NT2/D1 (cell line): Measurements from ENCODE around the gene SYT10.
A peak's percentile ranks its signal among the peaks of the same experiment; 100 is the strongest.

Experiments used
- DNase-seq: peaks from one replicate; pipeline ENCODE4 v3.0.0-alpha.2; 2011; ENCODE audit warnings: low read depth, low spot score
- H3K27me3 ChIP-seq: 2 replicates; pipeline ENCODE4 v1.6.0; 2011; ENCODE audit warnings: mild to moderate bottlenecking; ENCODE audit not compliant: insufficient read length, insufficient read depth
- H3K36me3 ChIP-seq: 2 replicates; pipeline ENCODE4 v1.6.1; 2011; ENCODE audit warnings: mild to moderate bottlenecking, low read length, mixed read lengths; ENCODE audit not compliant: insufficient read depth, insufficient read length
- H3K4me1 ChIP-seq: 2 replicates; pipeline ENCODE4 v1.5.1; 2011; ENCODE audit not compliant: insufficient read depth, insufficient read length
- H3K4me3 ChIP-seq: 2 replicates; pipeline ENCODE4 v1.5.1; 2011; ENCODE audit warnings: low read depth; ENCODE audit not compliant: insufficient read length
- H3K9ac ChIP-seq: 2 replicates; pipeline ENCODE4 v1.6.0; 2011; ENCODE audit warnings: low read depth; ENCODE audit not compliant: insufficient read length
- H3K9me3 ChIP-seq: 2 replicates; pipeline ENCODE4 v1.5.1; 2011; ENCODE audit warnings: mild to moderate bottlenecking, low read length; ENCODE audit not compliant: insufficient read depth
- SUZ12 ChIP-seq: IDR thresholded peaks from 2 replicates; pipeline ENCODE4 v1.6.1; 2011; ENCODE audit not compliant: insufficient read length, insufficient read depth; ENCODE audit errors: extremely low read depth
- YY1 ChIP-seq: IDR thresholded peaks from 2 replicates; pipeline ENCODE4 v1.6.1; 2011; ENCODE audit not compliant: insufficient read length, insufficient read depth
- ZNF274 ChIP-seq: IDR thresholded peaks from 2 replicates; pipeline ENCODE4 v1.6.1; 2011; ENCODE audit warnings: mild to moderate bottlenecking, low read depth, low read length

The SYT10 gene

GRCh38 chr12:33439587-33440011 lies at the start of gene SYT10:
Gene SYT10 (minus strand): TSS chr12:33439819. CDS start chr12:33439522, 297 bp downstream.
- peak; percentile 90 for DNase-seq
- TF ChIP-seq YY1 = no peak
- no peak for TF ChIP-seq SUZ12
- TF ChIP-seq ZNF274 = no peak
- peaks cover 50% of the 10 kb centered on the region for H3K27me3 ChIP-seq
- no peaks in the 10 kb centered on the region for H3K9me3 ChIP-seq
- H3K9ac ChIP-seq = peak within 1 kb of the TSS; percentile 86
- H3K4me1 ChIP-seq = no peaks in the 10 kb centered on the region
- H3K36me3 ChIP-seq = no peaks in the 10 kb centered on the region
- peak within 1 kb of the TSS; percentile 77 for H3K4me3 ChIP-seq

DNA sequence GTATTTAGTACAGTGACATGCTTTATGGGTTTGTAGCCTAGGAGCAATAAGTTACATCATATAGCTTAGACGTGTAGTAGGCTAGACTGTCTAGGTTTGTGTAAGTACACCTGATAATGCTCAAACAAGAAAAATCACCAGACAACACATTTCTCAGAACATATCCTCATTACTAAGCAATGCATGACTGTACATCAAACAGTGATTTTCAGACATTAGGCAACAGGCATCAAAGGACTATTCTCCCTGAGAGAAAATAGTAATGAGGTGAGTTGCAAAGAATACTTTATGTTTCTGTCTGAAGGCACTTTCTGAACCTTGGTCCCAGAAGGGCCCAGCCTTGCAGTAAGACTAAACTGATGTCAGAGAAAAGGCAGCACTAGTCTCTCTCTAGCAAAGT lies 48.4 kb upstream of the SYT10 start:
- Histone ChIP-seq H3K27me3 (no peaks in the 10 kb centered on the region), H3K9ac (no peak overlapping the region), H3K36me3 (no peaks in the 10 kb centered on the region), H3K4me3 (no peak overlapping the region), H3K4me1 (no peaks in the 10 kb centered on the region), H3K9me3 (peaks cover 13% of the 10 kb centered on the region)
- TF ChIP-seq ZNF274 = no peak
- no peak for TF ChIP-seq SUZ12
- TF ChIP-seq YY1 = no peak
- no peak for DNase-seq

GRCh38 chr12:33486058-33486457 lies 46.4 kb upstream of the SYT10 start:
- H3K27me3 ChIP-seq = no peaks in the 10 kb centered on the region
- no peak overlapping the region for H3K4me3 ChIP-seq
- H3K9ac ChIP-seq = no peak overlapping the region
- TF ChIP-seq SUZ12 (no peak), ZNF274 (no peak), YY1 (no peak)
- H3K9me3 ChIP-seq = no peaks in the 10 kb centered on the region
- H3K4me1 ChIP-seq = no peaks in the 10 kb centered on the region
- no peaks in the 10 kb centered on the region for H3K36me3 ChIP-seq
- no peak for DNase-seq

DNA sequence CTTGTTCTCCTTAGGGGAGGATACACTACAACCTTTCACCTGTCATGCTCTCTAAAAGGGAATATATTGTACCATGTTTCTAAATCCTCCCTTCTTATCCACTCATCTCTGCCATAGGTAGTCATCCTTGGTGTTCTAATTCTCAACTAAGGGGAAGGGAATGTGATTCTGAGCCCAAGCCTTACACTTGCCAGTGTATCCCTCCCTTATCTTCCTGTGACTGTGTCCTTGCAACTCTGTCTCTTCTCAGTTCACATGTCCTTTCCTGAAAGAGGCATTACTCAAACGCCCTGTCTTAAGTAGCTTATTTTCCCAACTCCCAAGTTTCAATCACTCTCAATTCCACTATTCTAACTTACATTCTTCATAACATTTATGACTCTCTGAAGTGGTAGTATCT lies 44.5 kb upstream of the SYT10 start:
- H3K4me3 ChIP-seq = no peak overlapping the region
- H3K36me3 ChIP-seq = no peaks in the 10 kb centered on the region
- H3K9ac ChIP-seq = no peak overlapping the region
- no peak for DNase-seq
- no peaks in the 10 kb centered on the region for H3K27me3 ChIP-seq
- no peaks in the 10 kb centered on the region for H3K4me1 ChIP-seq
- H3K9me3 ChIP-seq = no peaks in the 10 kb centered on the region
- TF ChIP-seq YY1 (no peak), SUZ12 (no peak), ZNF274 (no peak)

DNA sequence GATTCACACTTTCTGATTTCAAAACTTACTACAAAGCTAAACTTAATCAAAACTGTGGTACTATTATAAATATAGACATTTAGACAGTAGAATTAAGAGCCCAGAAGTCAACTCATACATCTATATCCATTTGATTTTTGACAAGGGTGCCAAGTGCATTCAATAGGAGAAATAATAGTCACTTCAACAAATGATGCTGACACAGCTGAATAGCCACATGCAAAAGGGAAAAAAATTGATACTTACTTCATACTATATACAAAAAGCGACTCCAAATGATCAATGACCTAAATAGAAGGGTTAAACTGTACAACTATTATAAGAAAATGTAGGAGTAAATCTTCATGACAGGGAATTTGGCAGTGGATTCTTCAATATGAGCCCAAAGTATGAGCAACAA lies 40.7 kb upstream of the SYT10 start:
- no peak overlapping the region for H3K9ac ChIP-seq
- no peaks in the 10 kb centered on the region for H3K9me3 ChIP-seq
- TF ChIP-seq YY1 (no peak), SUZ12 (no peak), ZNF274 (no peak)
- no peak for DNase-seq
- H3K4me1 ChIP-seq = no peaks in the 10 kb centered on the region
- no peaks in the 10 kb centered on the region for H3K36me3 ChIP-seq
- no peaks in the 10 kb centered on the region for H3K27me3 ChIP-seq
- no peak overlapping the region for H3K4me3 ChIP-seq

GRCh38 chr12:33476058-33476457 lies 36.4 kb upstream of the SYT10 start:
- H3K27me3 ChIP-seq = no peaks in the 10 kb centered on the region
- no peak for DNase-seq

GRCh38 chr12:33472299-33472698 lies 32.7 kb upstream of the SYT10 start:
- no peak for DNase-seq
- H3K9me3 ChIP-seq = no peaks in the 10 kb centered on the region
- no peaks in the 10 kb centered on the region for H3K36me3 ChIP-seq
- H3K27me3 ChIP-seq = no peaks in the 10 kb centered on the region
- no peak overlapping the region for H3K9ac ChIP-seq
- H3K4me1 ChIP-seq = no peaks in the 10 kb centered on the region
- no peak overlapping the region for H3K4me3 ChIP-seq
- TF ChIP-seq YY1 = no peak
- TF ChIP-seq SUZ12 = no peak
- no peak for TF ChIP-seq ZNF274

More at GRCh38 chr12:33476058-33476457, 36.4 kb upstream of the SYT10 start:
- no peaks in the 10 kb centered on the region for H3K36me3 ChIP-seq
- TF ChIP-seq SUZ12 (no peak), ZNF274 (no peak), YY1 (no peak)
- no peaks in the 10 kb centered on the region for H3K9me3 ChIP-seq
- H3K4me1 ChIP-seq = no peaks in the 10 kb centered on the region
- H3K4me3 ChIP-seq = no peak overlapping the region
- H3K9ac ChIP-seq = no peak overlapping the region

DNA sequence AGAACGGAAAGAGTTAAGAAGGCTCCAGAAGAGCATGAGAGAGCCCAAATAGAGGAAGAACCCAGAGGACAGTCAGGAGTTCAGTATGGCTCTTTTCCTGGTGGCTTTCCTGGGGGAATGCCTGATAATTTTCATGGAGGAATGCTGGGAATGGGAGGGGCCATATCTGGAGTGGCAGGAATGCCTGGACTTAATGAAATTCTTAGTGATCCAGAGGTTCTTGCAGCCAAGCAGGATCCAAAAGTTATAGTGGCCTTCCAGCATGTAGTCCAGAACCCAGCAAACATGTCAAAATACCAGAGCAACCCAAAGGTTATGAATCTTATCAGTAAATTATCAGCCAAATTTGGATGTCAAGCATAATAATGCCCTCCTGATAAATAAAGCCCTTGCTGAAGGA lies 15.5 kb upstream of the SYT10 start:
- Histone ChIP-seq H3K36me3 (no peaks in the 10 kb centered on the region), H3K27me3 (no peaks in the 10 kb centered on the region), H3K9ac (no peak overlapping the region), H3K9me3 (no peaks in the 10 kb centered on the region), H3K4me3 (no peak overlapping the region), H3K4me1 (no peaks in the 10 kb centered on the region)
- DNase-seq = no peak
- TF ChIP-seq ZNF274 = no peak
- no peak for TF ChIP-seq YY1
- TF ChIP-seq SUZ12 = no peak

DNA sequence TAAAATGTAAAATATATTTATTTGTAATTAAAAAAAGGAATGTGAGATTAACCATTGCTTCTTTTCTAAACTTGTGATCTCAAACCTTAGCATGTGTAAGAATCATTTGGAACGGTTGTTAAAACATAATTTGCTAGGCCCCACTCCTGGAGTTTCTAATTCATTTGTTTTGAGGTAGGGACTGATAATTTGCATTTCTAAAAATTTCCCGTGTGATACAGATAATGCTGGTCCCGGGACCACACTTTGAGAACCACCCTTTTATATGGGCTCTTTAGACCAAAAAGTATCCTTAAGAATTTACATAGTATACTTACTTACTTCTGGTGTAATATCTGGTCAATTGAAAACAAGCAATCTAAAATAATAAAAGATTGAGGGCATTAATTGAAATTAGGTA lies 10.9 kb upstream of the SYT10 start:
- no peaks in the 10 kb centered on the region for H3K4me1 ChIP-seq

More for the DNA sequence above, 10.9 kb upstream of the SYT10 start:
- Histone ChIP-seq H3K4me3 (no peak overlapping the region), H3K36me3 (no peaks in the 10 kb centered on the region), H3K9me3 (no peaks in the 10 kb centered on the region), H3K27me3 (no peaks in the 10 kb centered on the region), H3K9ac (no peak overlapping the region)
- no peak for TF ChIP-seq ZNF274
- TF ChIP-seq SUZ12 = no peak
- TF ChIP-seq YY1 = no peak
- no peak for DNase-seq
